Lung (tissue), 12 donors: ENCODE measurements around the gene PTPRJ. TPM values are rescaled to one million over a fixed set of nuclear protein-coding genes. Genes with fewer than 3 reads are reported as not detected.

Source experiments
- ATAC-seq: fragments of 200-7000 bp; cut with Tn5 transposase; one replicate; pipeline ENCODE4 v1.9.1; 2020; ENCODE audit warnings: moderate number of reproducible peaks; ENCODE audit not compliant: insufficient read depth, low FRiP score
- DNase-seq, 3 donors: peaks; one replicate each; pipeline ENCODE4 v3.0.0-alpha.2; 2013 to 2017
- H3K27ac ChIP-seq, 2 donors: one replicate each; pipeline ENCODE4 v1.5.1; 2013; ENCODE audit warnings: mild to moderate bottlenecking in 2 of 2, moderate library complexity in 2 of 2, control low read depth in 1 of 2, inconsistent platforms in 1 of 2, low read depth in 1 of 2, low read length in 1 of 2
- H3K27me3 ChIP-seq, 3 donors: one replicate each; pipeline ENCODE4 v1.5.1; 2013; ENCODE audit warnings: low read length in 2 of 3; ENCODE audit not compliant: control insufficient read depth in 3 of 3, insufficient read depth in 3 of 3
- H3K36me3 ChIP-seq, 4 donors: one replicate each; pipeline ENCODE4 v1.5.1; 2013; ENCODE audit warnings: low read length in 4 of 4, mild to moderate bottlenecking in 1 of 4, moderate library complexity in 1 of 4; ENCODE audit not compliant: control insufficient read depth in 4 of 4, insufficient read depth in 4 of 4
- H3K4me1 ChIP-seq, 5 donors: one replicate each; pipeline ENCODE4 v1.5.1; 2013; ENCODE audit warnings: low read length in 5 of 5, mild to moderate bottlenecking in 2 of 5, moderate library complexity in 1 of 5; ENCODE audit not compliant: control insufficient read depth in 5 of 5, insufficient read depth in 5 of 5
- H3K4me3 ChIP-seq: one replicate; pipeline ENCODE4 v1.5.1; 2013; ENCODE audit warnings: mild to moderate bottlenecking, control low read depth, moderate library complexity
- H3K9ac ChIP-seq, 2 donors: one replicate each; pipeline ENCODE4 v1.5.1; 2013; ENCODE audit warnings: low read length in 2 of 2, control low read depth in 1 of 2; ENCODE audit not compliant: insufficient read depth in 1 of 2
- H3K9me3 ChIP-seq, 4 donors: one replicate each; pipeline ENCODE4 v1.5.1; 2013; ENCODE audit warnings: low read length in 3 of 4, mild to moderate bottlenecking in 1 of 4, moderate library complexity in 1 of 4; ENCODE audit not compliant: control insufficient read depth in 4 of 4, insufficient read depth in 3 of 4
- CTCF ChIP-seq: IDR thresholded peaks from 2 replicates; pipeline ENCODE4 v1.5.1; 2012; ENCODE audit warnings: mild to moderate bottlenecking; ENCODE audit errors: control extremely low read depth, extremely low read depth
- WGBS, 2 donors: extraction: QIAGEN DNeasy Blood & Tissue Kit; methylation state at CpG; one replicate each; pipeline ENCODE4 v1.1.7; 2013; 5-methylcytosine and 5-hydroxymethylcytosine counted together
- polyA plus RNA-seq, 2 donors: library from polyadenylated mRNA; stranded (reverse); fragments of 200-250 nt; gene quantifications; one replicate each; pipeline ENCODE4 v1.2.1, GENCODE V29; 2013
- total RNA-seq, 2 donors: library from RNA; depleted of rRNA in 1 of 2; stranded (reverse); fragments of >200 nt in 1 of 2; gene quantifications; one replicate each; pipeline ENCODE4 v1.2.1, GENCODE V29; 2014 to 2021
- donor health status: control.
- donor health status: control.
- donor health status: Bipolar disorder and iron deficiency.
- donor health status: healthy.
- donor health status: DM: yes; HTN: yes; CAD: no.

Gene PTPRJ
- total and polyA plus RNA-seq, 4 donors, result 3.9 to 51.4 (median 32.0) TPM

GRCh38 chr11:48094643-48095339, 114.4 kb downstream of the PTPRJ start:
- TF ChIP-seq CTCF, result no peak
- H3K9ac ChIP-seq, result no peak overlapping the region
- ATAC-seq (no peak), DNase-seq (no peak)
- no peak overlapping the region for H3K27ac ChIP-seq
- WGBS, 2 donors, result 95 to 96% methylated on average over 9 of the region's 9 CpGs
- H3K9me3 ChIP-seq, result peaks cover 0 to 1% (median 0%) of the 10 kb centered on the region in 4 donors
- no peaks in the 10 kb centered on the region for H3K36me3 ChIP-seq
- H3K27me3 ChIP-seq, result no peaks in the 10 kb centered on the region
- peaks cover 4 to 20% (median 8%) of the 10 kb centered on the region in 5 donors for H3K4me1 ChIP-seq
- no peak overlapping the region for H3K4me3 ChIP-seq

DNA sequence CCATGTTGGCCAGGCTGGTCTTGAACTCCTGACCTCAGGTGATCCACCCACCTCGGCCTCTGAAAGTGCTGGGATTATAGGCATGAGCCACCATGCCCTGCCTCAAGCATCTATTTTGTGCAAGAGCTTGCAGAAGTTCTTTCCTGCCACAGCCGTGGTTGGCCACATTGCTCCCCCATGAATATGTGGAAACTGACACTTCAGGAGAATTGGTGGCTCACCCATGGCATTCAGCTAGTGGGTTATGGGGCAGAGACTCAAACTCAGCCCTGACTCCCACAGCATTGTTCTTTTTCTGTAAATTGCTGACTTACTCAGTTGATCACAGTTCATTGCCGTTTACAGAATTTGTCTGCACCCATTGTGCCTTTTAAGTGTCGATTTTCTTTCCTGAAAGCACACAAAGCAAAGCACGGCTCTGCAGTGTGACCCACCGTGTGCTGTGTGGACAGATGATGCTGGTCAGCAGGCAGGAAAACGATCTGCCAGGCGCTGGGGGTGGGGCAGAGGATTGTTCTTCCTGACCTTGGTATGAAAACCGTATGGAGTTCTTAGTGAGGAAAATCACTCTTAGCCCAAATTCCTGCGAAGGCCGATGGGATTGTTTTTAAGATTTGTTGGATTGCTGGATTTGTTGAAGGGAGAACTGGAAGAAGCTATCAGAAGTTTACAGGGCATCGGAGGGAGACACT, 115.6 kb downstream of the PTPRJ start:
- Histone ChIP-seq H3K4me3 (no peak overlapping the region), H3K27ac (no peak overlapping the region), H3K9me3 (peaks cover 0 to 1% (median 0%) of the 10 kb centered on the region in 4 donors), H3K9ac (no peak overlapping the region), H3K27me3 (no peaks in the 10 kb centered on the region), H3K4me1 (peaks cover 4 to 20% (median 8%) of the 10 kb centered on the region in 5 donors), H3K36me3 (no peaks in the 10 kb centered on the region)
- TF ChIP-seq CTCF, result no peak
- ATAC-seq, result no peak
- 72 to 73% methylated on average over 12 of the region's 12 CpGs for WGBS, 2 donors
- no peak for DNase-seq

GRCh38 chr11:48096588-48097525, 116.5 kb downstream of the PTPRJ start:
- Histone ChIP-seq H3K9ac (no peak overlapping the region), H3K9me3 (peaks cover 0 to 1% (median 0%) of the 10 kb centered on the region in 4 donors), H3K27ac (no peak overlapping the region), H3K27me3 (no peaks in the 10 kb centered on the region), H3K36me3 (no peaks in the 10 kb centered on the region), H3K4me1 (peaks cover 8 to 25% (median 8%) of the 10 kb centered on the region in 5 donors), H3K4me3 (no peak overlapping the region)
- no peak for DNase-seq
- no peak for TF ChIP-seq CTCF
- ATAC-seq, result no peak
- 78 to 87% methylated on average over 6 of the region's 6 CpGs for WGBS, 2 donors
